Neural cell (in vitro differentiated cells): ENCODE results near the gene RTN4. TPM values are rescaled to one million over a fixed set of nuclear protein-coding genes. Genes with fewer than 3 reads are reported as not detected.
"Not testable (repeated sequence)": the region's sequence is repeated elsewhere in the genome, so short reads cannot be mapped to it uniquely, and the experiment has no call there.

ENCODE experiments used
- H2AFZ ChIP-seq: fragments of 200-600, 300-800 bp; sonication (generic), shearing (Covaris generic); 2 replicates; pipeline ENCODE4 v1.6.0; 2014; ENCODE audit warnings: low read depth, mild to moderate bottlenecking, antibody characterized with exemption, low read length, moderate library complexity
- H3F3A ChIP-seq: fragments of 200-600 bp; shearing (Covaris generic); 2 replicates; pipeline ENCODE4 v1.6.1; 2016; ENCODE audit warnings: mild to moderate bottlenecking, moderate library complexity, mixed read lengths, antibody characterized with exemption, low read length; ENCODE audit not compliant: insufficient read depth, poor library complexity, severe bottlenecking
- H3K27ac ChIP-seq: fragments of 200-600, 300-800 bp; sonication (generic), shearing (Covaris generic); 2 replicates; pipeline ENCODE4 v1.5.1; 2014; ENCODE audit warnings: mild to moderate bottlenecking, low read length, moderate library complexity
- H3K27me3 ChIP-seq: fragments of 300-800, 200-600 bp; sonication (generic), shearing (Covaris generic); 2 replicates; pipeline ENCODE4 v1.6.0; 2014; ENCODE audit warnings: mild to moderate bottlenecking, low read depth, low read length, moderate library complexity; ENCODE audit not compliant: insufficient read depth
- H3K36me3 ChIP-seq: fragments of 300-800, 200-600 bp; sonication (generic), shearing (Covaris generic); 2 replicates; pipeline ENCODE4 v1.5.1; 2014; ENCODE audit warnings: mild to moderate bottlenecking, antibody characterized with exemption, low read length, moderate library complexity; ENCODE audit not compliant: insufficient read depth
- H3K4me2 ChIP-seq: fragments of 300-800, 200-600 bp; sonication (generic), shearing (Covaris generic); 2 replicates; pipeline ENCODE4 v1.6.0; 2014; ENCODE audit warnings: mild to moderate bottlenecking, low read length
- H3K4me3 ChIP-seq: fragments of 300-800, 200-600 bp; sonication (generic), shearing (Covaris generic); 2 replicates; pipeline ENCODE4 v1.5.1; 2014; ENCODE audit warnings: mild to moderate bottlenecking, low read length, moderate library complexity
- H3K79me2 ChIP-seq: fragments of 200-600 bp; shearing (Covaris generic); replicated peaks from 2 replicates; pipeline ENCODE4 v1.6.0; 2014; ENCODE audit warnings: mild to moderate bottlenecking, low read length, moderate library complexity; ENCODE audit not compliant: insufficient read depth
- H3K9ac ChIP-seq: fragments of 300-800, 200-600 bp; sonication (generic), shearing (Covaris generic); 2 replicates; pipeline ENCODE4 v1.6.1; 2016; ENCODE audit warnings: mild to moderate bottlenecking, low read length, mixed read lengths
- H3K9me2 ChIP-seq: fragments of 200-600 bp; shearing (Covaris generic); 2 replicates; pipeline ENCODE4 v1.6.1; 2016; ENCODE audit warnings: mild to moderate bottlenecking, low read length, mixed read lengths; ENCODE audit not compliant: insufficient read depth
- H3K9me3 ChIP-seq: fragments of 200-600, 300-800 bp; sonication (generic), shearing (Covaris generic); 2 replicates; pipeline ENCODE4 v1.6.1; 2016; ENCODE audit warnings: mild to moderate bottlenecking, mixed run types, low read length, moderate library complexity, mixed read lengths
- H4K20me1 ChIP-seq: fragments of 200-600 bp; shearing (Covaris generic); 2 replicates; pipeline ENCODE4 v1.6.1; 2016; ENCODE audit warnings: mild to moderate bottlenecking, mixed run types; ENCODE audit not compliant: insufficient read depth
- CTCF ChIP-seq: fragments of 450-650 bp; IDR thresholded peaks from 2 replicates; pipeline ENCODE4 v1.5.1; 2014; ENCODE audit warnings: antibody characterized with exemption, mild to moderate bottlenecking, moderate library complexity; ENCODE audit not compliant: poor library complexity, severe bottlenecking
- EP300 ChIP-seq: fragments of 450-650 bp; conservative IDR thresholded peaks from 2 replicates; pipeline ENCODE4 v1.6.1; 2014; ENCODE audit warnings: antibody characterized with exemption, mild to moderate bottlenecking, moderate library complexity; ENCODE audit not compliant: poor library complexity, severe bottlenecking
- EZH2 ChIP-seq: fragments of 200-600, 300-800 bp; shearing (Covaris generic), sonication (generic); IDR thresholded peaks from 2 replicates; pipeline ENCODE4 v1.6.1; 2014; ENCODE audit warnings: antibody characterized with exemption, low read length, borderline replicate concordance, mild to moderate bottlenecking; ENCODE audit not compliant: insufficient read depth, poor library complexity, severe bottlenecking
- MXI1 ChIP-seq: fragments of 450-650 bp; conservative IDR thresholded peaks from 2 replicates; pipeline ENCODE4 v1.6.1; 2014; ENCODE audit warnings: antibody characterized with exemption, mild to moderate bottlenecking; ENCODE audit not compliant: poor library complexity, severe bottlenecking
- POLR2AphosphoS5 ChIP-seq: IDR thresholded peaks from 2 replicates; pipeline ENCODE4 v1.6.1; 2012
- RAD21 ChIP-seq: fragments of 450-650 bp; conservative IDR thresholded peaks from 2 replicates; pipeline ENCODE4 v1.6.1; 2014; ENCODE audit warnings: antibody characterized with exemption, mild to moderate bottlenecking, moderate library complexity
- REST ChIP-seq: IDR thresholded peaks from 2 replicates; pipeline ENCODE4 v1.6.1; 2012; ENCODE audit warnings: borderline replicate concordance
- SMC3 ChIP-seq: fragments of 450-650 bp; conservative IDR thresholded peaks from 2 replicates; pipeline ENCODE4 v1.6.1; 2014; ENCODE audit warnings: antibody characterized with exemption, mild to moderate bottlenecking, moderate library complexity; ENCODE audit not compliant: poor library complexity
- TAF1 ChIP-seq: IDR thresholded peaks from 2 replicates; pipeline ENCODE4 v1.6.1; 2012; ENCODE audit warnings: low read depth
- polyA plus RNA-seq: library from polyadenylated mRNA; depleted of rRNA; stranded (reverse); fragments of >200 nt; gene quantifications from 2 replicates; pipeline ENCODE4 v1.2.3, GENCODE V29; 2014

The RTN4 gene
- polyA plus RNA-seq, 1 donor from 2014 or later, result 582 TPM

GRCh38 chr2:55056024-55056521 is 5.8 kb upstream of the RTN4 start:
- Histone ChIP-seq H3K4me2 (no peak overlapping the region), H3F3A (no peaks in the 10 kb centered on the region), H2AFZ (no peak overlapping the region)

GRCh38 chr2:55054106-55054875 is 4.0 kb upstream of the RTN4 start:
- H3K9ac ChIP-seq, result no peak overlapping the region
- TF ChIP-seq MXI1, result no peak

More at GRCh38 chr2:55056024-55056521, 5.8 kb upstream of the RTN4 start:
- Histone ChIP-seq H3K27ac (no peak overlapping the region), H3K9me3 (no peaks in the 10 kb centered on the region), H3K79me2 (no peaks in the 10 kb centered on the region), H3K9me2 (no peaks in the 10 kb centered on the region), H3K36me3 (no peaks in the 10 kb centered on the region), H3K4me3 (no peak overlapping the region), H3K9ac (no peak overlapping the region), H3K27me3 (no peaks in the 10 kb centered on the region), H4K20me1 (no peaks in the 10 kb centered on the region)
- no peak for TF ChIP-seq RAD21

GRCh38 chr2:55053225-55053624 is 3.0 kb upstream of the RTN4 start:
- not testable (repeated sequence) for H3K36me3 ChIP-seq, H3F3A ChIP-seq, H3K4me3 ChIP-seq, H3K9ac ChIP-seq, H3K27me3 ChIP-seq, H3K9me2 ChIP-seq, H3K9me3 ChIP-seq, H2AFZ ChIP-seq, H4K20me1 ChIP-seq, H3K4me2 ChIP-seq, H3K27ac ChIP-seq
- H3K79me2 ChIP-seq, result peaks cover 19% of the 10 kb centered on the region

More at GRCh38 chr2:55054106-55054875, 4.0 kb upstream of the RTN4 start:
- no peak overlapping the region for H3K27ac ChIP-seq
- H3K36me3 ChIP-seq, result no peaks in the 10 kb centered on the region
- H4K20me1 ChIP-seq, result no peaks in the 10 kb centered on the region
- peaks cover under 1% of the 10 kb centered on the region for H3F3A ChIP-seq
- peaks cover 9% of the 10 kb centered on the region for H3K79me2 ChIP-seq
- no peak overlapping the region for H3K4me2 ChIP-seq
- H2AFZ ChIP-seq, result no peak overlapping the region
- no peaks in the 10 kb centered on the region for H3K9me3 ChIP-seq
- no peak overlapping the region for H3K4me3 ChIP-seq
- no peaks in the 10 kb centered on the region for H3K9me2 ChIP-seq
- no peaks in the 10 kb centered on the region for H3K27me3 ChIP-seq

GRCh38 chr2:55052129-55053061 is 2.1 kb upstream of the RTN4 start:
- H3K9ac ChIP-seq, result no peak overlapping the region
- no peaks in the 10 kb centered on the region for H3K36me3 ChIP-seq
- H3K9me3 ChIP-seq, result no peaks in the 10 kb centered on the region
- H2AFZ ChIP-seq, result no peak overlapping the region
- H3K4me2 ChIP-seq, result no peak overlapping the region
- no peak overlapping the region for H3K4me3 ChIP-seq
- TF ChIP-seq SMC3 (no peak), CTCF (no peak), RAD21 (no peak), TAF1 (no peak), EZH2 (no peak), POLR2AphosphoS5 (no peak), REST (no peak), EP300 (no peak), MXI1 (no peak)
- peaks cover 14% of the 10 kb centered on the region for H4K20me1 ChIP-seq
- H3K27me3 ChIP-seq, result no peaks in the 10 kb centered on the region
- peaks cover 27% of the 10 kb centered on the region for H3K79me2 ChIP-seq
- no peak overlapping the region for H3K27ac ChIP-seq
- peaks cover 4% of the 10 kb centered on the region for H3F3A ChIP-seq
- H3K9me2 ChIP-seq, result no peaks in the 10 kb centered on the region
